ENCODE results near the gene GGT6. TPM values are rescaled to one million over a fixed set of nuclear protein-coding genes. Genes with fewer than 3 reads are reported as not detected.

The GGT6 gene
- polyA plus RNA-seq, 12 donors: 0.11 to 6.4 (median 0.34) TPM; not detected in 5

DNA sequence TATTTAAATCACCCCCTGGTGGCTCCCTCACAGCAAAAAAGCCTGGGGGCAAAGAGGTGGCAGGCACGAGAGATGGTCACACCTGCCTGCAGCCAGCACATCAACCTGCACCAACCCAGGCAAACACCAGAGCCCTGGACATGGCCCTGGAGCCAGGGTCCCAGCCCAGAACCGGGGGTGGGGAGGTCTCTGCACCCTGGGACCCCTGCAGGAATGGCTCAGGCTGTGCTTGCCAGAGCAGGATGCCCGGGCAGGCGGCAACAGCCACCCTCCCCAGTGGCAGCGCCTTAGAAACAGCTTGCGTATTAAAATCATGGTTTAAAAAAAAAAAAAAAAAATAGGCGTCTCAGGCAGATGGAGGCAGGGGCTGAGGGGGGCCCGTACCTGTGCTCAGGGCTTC, 21.4 kb downstream of the GGT6 start:
- no peak for DNase-seq

DNA sequence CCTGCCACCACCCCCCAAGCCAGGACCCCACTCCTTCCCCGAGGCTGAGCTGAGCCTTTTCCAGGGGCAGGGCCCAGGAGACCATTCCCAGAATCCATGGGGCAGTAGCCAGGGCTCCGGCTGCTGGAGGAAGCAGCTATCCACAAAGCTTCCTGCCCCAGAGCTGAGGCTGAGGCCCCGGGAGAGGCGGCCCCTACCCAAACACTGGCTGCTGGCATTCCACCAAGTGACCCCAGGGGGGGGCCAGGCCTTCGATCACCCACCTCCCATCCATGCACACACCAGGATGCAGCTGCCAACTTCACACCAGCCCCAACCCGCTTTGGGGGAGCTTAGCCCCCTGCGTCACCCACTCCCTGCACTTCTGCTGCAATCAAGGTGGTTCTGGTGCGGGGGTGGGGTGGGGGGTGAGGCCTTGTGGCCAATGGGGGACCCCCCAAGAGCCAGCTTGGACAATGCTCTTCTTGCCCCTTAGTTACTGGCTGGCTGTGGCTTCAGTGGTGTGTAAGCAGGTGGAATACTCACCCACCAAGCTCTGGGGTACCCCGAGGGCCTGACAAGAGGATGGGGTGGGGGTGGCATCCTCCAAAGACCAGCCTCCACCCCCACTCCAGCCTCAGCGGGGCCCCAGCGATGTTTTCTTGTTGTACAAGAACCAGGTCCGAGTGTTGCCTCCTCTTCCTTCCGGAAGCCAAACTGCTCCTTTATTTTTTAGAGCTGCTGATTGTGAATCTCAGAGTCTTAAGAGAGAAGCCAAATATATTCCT, 22.0 kb downstream of the GGT6 start:
- DNase-seq: no peak

DNA sequence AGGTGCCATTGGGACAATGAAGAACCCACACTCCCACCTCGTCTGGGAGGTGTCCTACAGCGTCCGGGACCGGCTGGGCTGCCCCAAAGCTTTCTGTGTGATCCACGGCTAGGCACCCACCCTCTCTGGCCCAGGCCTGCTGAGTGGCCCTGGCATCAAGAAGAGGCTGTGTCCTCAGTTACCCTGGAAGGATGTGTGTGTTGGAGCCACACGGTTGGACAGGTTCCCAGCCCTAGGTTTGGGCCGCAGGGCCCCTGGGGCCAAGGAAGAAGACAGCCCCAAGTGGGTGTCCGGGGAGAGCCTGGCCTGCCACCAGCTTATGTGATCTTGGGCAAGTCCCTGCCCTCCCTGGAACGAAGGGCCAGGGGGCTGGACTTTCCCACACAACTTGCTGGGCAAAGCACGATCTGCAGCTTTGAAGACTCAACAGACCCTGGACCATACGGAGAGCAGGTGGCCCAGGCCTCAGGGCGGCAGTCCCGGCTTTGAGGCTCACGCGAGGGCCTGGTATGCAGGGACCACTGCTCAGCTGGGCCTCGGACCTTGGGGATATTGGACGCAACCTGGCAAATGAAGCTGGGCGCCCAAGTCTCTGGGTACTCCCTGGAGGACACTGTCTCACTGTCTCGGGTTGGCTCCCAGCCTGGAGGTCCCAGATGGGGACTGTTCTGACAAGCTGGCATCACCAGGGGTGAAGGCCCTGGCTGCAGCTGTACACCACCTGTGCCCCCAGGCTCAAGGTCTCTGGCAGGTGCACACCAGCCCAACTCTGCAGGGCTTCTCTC, 22.7 kb downstream of the GGT6 start:
- DNase-seq: no peak

- DNase-seq: no peak
Observed at GRCh38 chr17:4536742-4537411, 23.5 kb downstream of the GGT6 start.

DNA sequence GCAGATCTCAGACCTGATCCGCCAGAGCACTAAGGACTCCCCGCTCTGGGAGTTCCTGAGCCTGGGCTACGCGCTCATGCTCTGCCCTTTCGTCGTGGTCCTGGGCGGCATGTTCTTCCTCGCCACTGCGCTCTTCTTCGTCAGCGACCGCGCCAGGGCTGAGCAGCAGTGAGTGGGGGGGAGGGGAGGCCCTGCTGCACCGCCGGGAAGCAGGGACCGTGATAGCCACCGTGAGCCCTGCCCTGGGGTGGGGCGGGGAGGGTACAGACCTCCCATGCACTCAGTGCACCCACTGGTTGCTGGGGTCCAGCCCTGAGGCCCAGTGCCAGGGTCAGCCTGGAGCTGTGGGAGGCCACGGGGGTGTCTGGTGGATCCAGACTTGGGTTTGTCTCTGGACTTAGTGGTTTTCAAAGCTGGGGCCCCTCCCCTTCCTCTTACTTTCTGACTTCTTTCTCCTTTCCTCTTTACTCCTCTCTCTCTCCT, 24.1 kb downstream of the GGT6 start:
- DNase-seq: no peak

DNA sequence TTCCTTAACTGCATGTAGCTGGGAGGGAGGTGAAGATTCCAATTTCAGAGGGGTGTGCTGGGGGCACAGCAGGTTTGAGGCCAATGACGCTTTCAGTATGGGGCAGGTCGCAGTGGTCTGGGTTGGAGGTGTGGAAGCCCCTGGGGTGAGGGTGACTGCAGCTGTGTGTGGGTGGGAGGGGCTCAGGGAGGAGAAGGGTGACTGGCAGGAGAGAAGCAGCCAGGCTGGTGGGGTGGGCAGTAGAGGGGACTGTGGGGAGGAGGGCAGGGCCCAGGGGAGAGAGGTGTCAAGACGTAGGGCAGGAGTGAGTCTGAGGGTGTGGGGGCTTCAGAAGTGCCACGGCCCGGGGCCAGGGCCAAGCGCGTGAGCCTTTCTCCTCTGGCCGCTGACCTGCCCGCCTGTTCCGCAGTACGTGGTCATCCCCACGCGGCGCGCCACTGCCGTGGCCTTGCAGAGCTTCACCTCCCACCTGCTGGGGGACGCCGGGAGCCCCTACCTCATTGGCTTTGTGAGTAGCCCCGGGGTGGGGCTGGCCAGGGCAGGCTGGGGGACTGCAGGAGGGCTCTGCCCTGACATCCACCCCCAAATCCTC, 24.6 kb downstream of the GGT6 start:
- DNase-seq: no peak

GRCh38 chr17:4534928-4535666, 25.3 kb downstream of the GGT6 start:
- no peak for DNase-seq

DNA sequence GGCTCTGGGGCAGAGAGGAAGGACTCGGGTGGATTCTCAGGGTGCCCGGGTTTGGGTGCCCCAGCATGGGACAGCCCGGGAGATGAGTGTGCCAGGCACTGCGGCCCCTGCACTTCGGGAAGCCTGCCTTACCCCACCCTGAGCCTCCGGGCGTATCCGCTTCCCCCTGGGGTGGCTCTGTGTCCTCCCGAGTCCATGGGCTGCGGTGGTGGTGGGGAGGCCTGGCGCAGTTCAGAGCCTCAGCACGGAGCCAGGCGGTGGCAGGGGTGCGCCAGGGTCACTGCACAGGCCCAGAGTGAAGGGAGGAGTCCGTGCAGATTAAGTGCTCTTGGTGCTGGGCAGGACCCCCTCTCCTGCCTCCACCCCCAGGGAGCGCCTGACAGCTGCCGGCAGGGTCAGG, 25.9 kb downstream of the GGT6 start:
- no peak for DNase-seq

DNA sequence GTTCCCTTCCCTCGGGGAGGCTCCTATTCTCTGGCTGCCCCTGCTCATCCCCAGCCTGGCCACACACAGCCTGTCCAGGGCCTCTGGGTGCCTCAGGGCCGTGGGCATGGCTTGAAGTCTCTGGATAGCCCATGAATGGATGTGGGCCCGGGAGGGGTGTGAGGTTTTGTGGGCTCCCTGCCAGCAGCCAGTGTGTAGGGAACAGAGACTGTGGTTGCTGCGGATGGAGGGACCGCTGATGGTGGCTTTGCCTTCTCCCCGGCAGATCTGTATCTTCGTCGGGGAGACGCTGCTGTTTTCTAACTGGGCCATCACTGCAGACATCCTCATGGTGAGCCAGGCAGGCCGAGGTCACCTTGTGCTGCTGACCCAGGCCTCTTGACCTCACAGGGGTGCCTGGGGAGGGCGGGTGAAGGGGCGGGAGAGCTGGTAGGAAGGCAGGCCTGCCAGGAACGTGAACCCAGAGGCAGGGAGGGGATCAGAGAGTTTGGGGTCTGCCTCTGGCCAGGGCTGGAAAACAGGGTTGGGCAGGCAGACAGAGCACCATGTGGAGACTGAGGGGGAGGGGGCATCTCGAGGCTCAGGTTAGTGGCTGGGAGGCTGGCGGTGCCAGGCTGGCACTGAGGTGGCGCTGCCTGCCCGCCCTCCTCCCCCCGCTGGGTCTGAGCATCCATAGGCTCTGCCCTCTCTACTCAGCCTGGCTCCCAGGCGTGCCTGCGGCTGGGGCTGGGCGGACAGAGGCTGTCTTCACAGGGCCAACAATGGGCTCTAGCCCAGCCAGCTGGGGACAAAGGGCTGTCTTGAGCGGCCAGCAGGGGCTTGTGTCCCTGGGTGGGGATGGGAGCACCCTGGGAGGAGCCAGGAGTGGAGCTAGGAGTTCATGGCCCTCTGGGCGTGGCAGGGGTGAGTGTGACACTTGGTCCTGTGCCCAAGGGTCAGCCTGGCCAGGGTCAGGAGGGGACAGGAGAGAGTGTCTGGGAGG, 26.6 kb downstream of the GGT6 start:
- no peak for DNase-seq

DNA sequence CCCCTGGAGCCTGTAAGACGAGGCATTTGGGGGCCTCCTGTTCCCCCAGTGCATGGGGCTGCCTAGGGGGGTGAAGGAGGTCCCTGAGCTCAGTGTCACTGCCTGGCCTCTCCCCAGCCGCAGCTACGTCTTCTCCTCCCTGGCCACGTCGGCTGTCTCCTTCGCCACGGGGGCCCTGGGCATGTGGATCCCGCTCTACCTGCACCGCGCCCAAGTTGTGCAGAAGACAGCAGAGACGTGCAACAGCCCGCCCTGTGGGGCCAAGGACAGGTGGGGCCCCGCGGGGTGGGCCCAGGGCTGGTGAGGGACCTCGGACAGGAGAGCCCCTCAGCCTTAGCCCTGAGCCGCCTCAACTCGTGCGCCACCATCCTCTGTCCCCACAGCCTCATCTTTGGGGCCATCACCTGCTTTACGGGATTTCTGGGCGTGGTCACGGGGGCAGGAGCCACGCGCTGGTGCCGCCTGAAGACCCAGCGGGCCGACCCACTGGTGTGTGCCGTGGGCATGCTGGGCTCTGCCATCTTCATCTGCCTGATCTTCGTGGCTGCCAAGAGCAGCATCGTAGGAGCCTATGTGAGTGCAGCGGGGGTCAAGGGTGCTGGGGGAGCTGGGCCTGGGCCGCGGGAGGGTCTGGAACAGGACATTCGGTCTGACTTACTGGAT, 27.4 kb downstream of the GGT6 start:
- no peak for DNase-seq

- DNase-seq: no peak
Observed at GRCh38 chr17:4531988-4532736, 28.2 kb downstream of the GGT6 start.

DNA sequence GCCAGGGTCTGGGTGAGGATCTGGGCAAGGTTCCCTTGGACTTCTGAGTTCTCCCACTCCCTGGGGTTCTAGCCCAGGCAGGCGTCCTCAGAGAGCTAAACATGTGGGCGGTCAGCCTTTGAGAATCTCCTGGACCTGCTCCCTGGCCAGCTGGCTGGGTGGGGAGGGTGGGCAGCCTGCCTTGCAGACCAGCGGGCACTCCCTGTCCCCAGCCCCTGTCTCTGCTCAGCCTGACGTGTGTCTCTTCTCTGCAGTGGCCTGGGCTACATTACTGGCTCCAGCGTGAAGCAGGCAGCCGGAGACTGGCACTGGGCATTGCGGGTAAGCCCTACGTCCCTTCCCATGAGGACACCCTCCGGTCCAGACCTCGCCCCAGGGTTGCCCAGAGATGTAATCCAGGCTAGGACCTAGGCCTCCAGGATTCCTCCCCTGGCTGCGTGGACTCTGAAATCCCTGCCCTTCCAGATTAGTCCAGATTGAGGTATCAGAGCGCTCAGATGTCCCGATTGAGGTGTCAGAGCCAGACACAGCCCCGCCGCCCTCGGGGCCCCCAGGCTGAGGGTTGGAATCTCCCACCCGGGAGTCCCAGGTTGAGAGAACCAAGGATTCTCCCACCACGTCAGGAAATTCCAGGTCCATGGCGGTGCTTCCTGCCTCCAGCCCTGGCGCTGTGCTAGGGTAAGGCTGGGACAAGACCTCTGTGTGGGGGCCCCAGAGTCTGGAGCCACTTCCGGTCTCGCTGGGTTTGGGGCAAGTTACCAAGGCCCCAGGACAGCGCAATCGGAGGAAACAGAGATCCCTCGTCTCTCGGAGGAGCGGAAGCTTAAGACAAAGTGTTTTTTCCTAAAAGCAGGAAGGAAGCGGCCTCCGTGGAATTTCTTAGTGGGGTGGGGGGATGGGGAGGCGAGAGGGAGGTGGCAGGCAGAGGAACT, 29.3 kb downstream of the GGT6 start:
- no peak for DNase-seq

- no peak for DNase-seq
Observed at GRCh38 chr17:4529533-4530152, 30.7 kb downstream of the GGT6 start.

- no peak for DNase-seq
Observed at GRCh38 chr17:4527566-4528125, 32.7 kb downstream of the GGT6 start.

DNA sequence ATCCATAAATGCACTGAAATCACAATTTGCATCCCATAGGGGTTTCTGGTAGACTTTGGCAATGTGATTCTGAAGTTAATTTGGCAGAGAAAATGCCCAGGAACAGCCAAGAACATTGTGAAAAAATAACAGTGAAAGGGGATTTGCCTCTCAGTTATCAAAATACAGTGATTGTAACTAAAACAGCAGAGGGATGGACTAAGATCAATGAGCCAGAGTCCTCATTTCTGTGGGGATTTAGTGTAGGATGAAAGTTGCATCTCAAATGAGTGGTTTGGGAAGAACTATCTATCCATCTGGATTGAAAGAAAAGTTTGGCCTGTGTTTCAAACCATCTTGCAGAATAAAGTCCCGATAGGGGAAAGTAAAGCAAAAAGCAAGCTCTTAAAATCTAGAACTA, 33.2 kb downstream of the GGT6 start:
- DNase-seq: no peak

DNA sequence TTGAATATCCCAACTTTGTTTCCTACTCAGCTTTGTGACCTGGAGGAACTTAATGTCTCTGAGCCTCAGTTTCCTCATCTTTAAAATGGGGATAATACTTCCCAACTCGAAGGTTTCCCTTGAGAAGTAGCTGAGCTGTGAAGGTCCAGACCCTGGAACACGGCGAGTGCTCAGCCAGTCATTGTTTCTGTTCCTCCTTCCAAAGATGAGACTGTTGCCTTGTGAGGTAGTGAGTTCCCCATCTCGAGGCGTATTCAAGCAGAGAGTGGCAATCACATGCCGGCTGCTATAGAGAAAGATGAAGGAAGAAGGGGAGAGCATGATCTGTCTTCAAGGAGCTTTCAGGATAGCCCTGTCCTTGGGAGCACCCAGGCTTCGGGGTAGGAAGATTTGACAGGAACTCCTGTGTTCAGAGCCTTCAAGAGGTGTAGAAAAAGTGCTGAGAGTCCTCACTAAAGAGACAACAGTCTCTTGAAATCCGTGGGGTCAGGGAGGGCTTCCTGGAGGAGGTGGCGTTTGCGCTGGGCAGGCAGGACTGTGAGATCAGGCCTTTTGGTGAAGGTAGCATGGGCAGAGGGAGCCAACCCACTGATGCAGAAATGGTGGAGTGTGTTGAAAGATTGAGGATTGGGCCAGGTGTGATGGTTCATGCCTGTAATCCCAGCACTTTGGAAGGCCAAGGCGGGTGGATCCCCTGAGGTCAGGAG, 34.5 kb downstream of the GGT6 start:
- no peak for DNase-seq

Measured in muscle of arm (tissue), 12 donors.